H9 (cell line): ENCODE results near the gene ROR1. TPM values are rescaled to one million over a fixed set of nuclear protein-coding genes. Genes with fewer than 3 reads are reported as not detected.

Experiments used
- DNase-seq: peaks from one replicate; pipeline ENCODE4 v3.0.0-alpha.2; 2017
- H2AFZ ChIP-seq: one replicate; pipeline ENCODE4 v1.6.1; 2013; ENCODE audit warnings: mild to moderate bottlenecking, low read length, control low read depth, moderate library complexity
- H2AK5ac ChIP-seq: 2 replicates; pipeline ENCODE4 v1.6.1; 2013; ENCODE audit warnings: low read length, control low read depth, mixed read lengths; ENCODE audit not compliant: insufficient read length
- H2BK120ac ChIP-seq: one replicate; pipeline ENCODE4 v1.6.1; 2013; ENCODE audit warnings: low read depth, mild to moderate bottlenecking, low read length, control low read depth, inconsistent platforms; ENCODE audit not compliant: poor library complexity, severe bottlenecking
- H2BK12ac ChIP-seq: 2 replicates; pipeline ENCODE4 v1.6.1; 2013; ENCODE audit warnings: low read length, control low read depth, mixed read lengths, low read depth; ENCODE audit not compliant: insufficient read length
- H2BK15ac ChIP-seq: 2 replicates; pipeline ENCODE4 v1.6.1; 2013; ENCODE audit warnings: low read depth, low read length, control low read depth
- H2BK20ac ChIP-seq: one replicate; pipeline ENCODE4 v1.6.1; 2013; ENCODE audit warnings: low read depth, mild to moderate bottlenecking, low read length, control low read depth, inconsistent platforms; ENCODE audit not compliant: poor library complexity, severe bottlenecking
- H2BK5ac ChIP-seq: 2 replicates; pipeline ENCODE4 v1.6.1; 2013; ENCODE audit warnings: low read length, control low read depth, mixed read lengths; ENCODE audit not compliant: insufficient read length
- H3K14ac ChIP-seq: 2 replicates; pipeline ENCODE4 v1.6.1; 2013; ENCODE audit warnings: low read length, control low read depth; ENCODE audit not compliant: insufficient read depth
- H3K18ac ChIP-seq: 2 replicates; pipeline ENCODE4 v1.6.1; 2013; ENCODE audit warnings: low read depth, mild to moderate bottlenecking, mixed read lengths, low read length, control low read depth; ENCODE audit not compliant: insufficient read length
- H3K23ac ChIP-seq: 2 replicates; pipeline ENCODE4 v1.6.1; 2013; ENCODE audit warnings: low read length, control low read depth, mixed read lengths, low read depth; ENCODE audit not compliant: insufficient read length
- H3K23me2 ChIP-seq: 2 replicates; pipeline ENCODE4 v1.6.1; 2013; ENCODE audit warnings: low read depth, mild to moderate bottlenecking, mixed read lengths, low read length, control low read depth; ENCODE audit not compliant: insufficient read length, poor library complexity, severe bottlenecking
- H3K27ac ChIP-seq: 2 replicates; pipeline ENCODE4 v1.5.1; 2013; ENCODE audit warnings: low read length, control low read depth, mixed read lengths, low read depth; ENCODE audit not compliant: insufficient read length
- H3K27me3 ChIP-seq: 2 replicates; pipeline ENCODE4 v1.6.1; 2013; ENCODE audit warnings: low read length, control low read depth, inconsistent platforms; ENCODE audit not compliant: insufficient read depth
- H3K4ac ChIP-seq: 2 replicates; pipeline ENCODE4 v1.6.1; 2013; ENCODE audit warnings: low read depth, mild to moderate bottlenecking, control low read depth, inconsistent platforms, low read length, moderate library complexity
- H3K4me1 ChIP-seq: 2 replicates; pipeline ENCODE4 v1.6.1; 2013; ENCODE audit warnings: low read length, control low read depth, inconsistent platforms; ENCODE audit not compliant: insufficient read depth
- H3K4me2 ChIP-seq: 2 replicates; pipeline ENCODE4 v1.6.1; 2013; ENCODE audit warnings: low read length, control low read depth, mixed read lengths; ENCODE audit not compliant: insufficient read length, insufficient read depth
- H3K56ac ChIP-seq: 2 replicates; pipeline ENCODE4 v1.6.1; 2013; ENCODE audit warnings: low read depth, mild to moderate bottlenecking, mixed read lengths, low read length, control low read depth; ENCODE audit not compliant: insufficient read length
- H3K79me1 ChIP-seq: 2 replicates; pipeline ENCODE4 v1.6.1; 2013; ENCODE audit warnings: low read depth, mild to moderate bottlenecking, moderate library complexity, low read length, control low read depth, inconsistent platforms; ENCODE audit not compliant: insufficient read depth, poor library complexity, severe bottlenecking
- H3K79me2 ChIP-seq: 2 replicates; pipeline ENCODE4 v1.6.1; 2013; ENCODE audit warnings: low read length, control low read depth, inconsistent platforms; ENCODE audit not compliant: insufficient read depth
- H3K9ac ChIP-seq: 2 replicates; pipeline ENCODE4 v1.6.1; 2013; ENCODE audit warnings: low read length, control low read depth, mixed read lengths; ENCODE audit not compliant: insufficient read length; ENCODE audit errors: extremely low read depth
- H3K9me3 ChIP-seq: one replicate; pipeline ENCODE4 v1.6.1; 2013; ENCODE audit warnings: low read depth, low read length, inconsistent platforms; ENCODE audit not compliant: control insufficient read depth
- H3T11ph ChIP-seq: one replicate; pipeline ENCODE4 v1.6.1; 2013; ENCODE audit warnings: mild to moderate bottlenecking, low read length, control low read depth, inconsistent platforms
- H4K20me1 ChIP-seq: one replicate; pipeline ENCODE4 v1.6.1; 2013; ENCODE audit not compliant: control insufficient read depth, insufficient read length, insufficient read depth
- H4K5ac ChIP-seq: 2 replicates; pipeline ENCODE4 v1.6.1; 2013; ENCODE audit warnings: low read depth, mild to moderate bottlenecking, mixed read lengths, low read length, control low read depth; ENCODE audit not compliant: insufficient read length
- H4K8ac ChIP-seq: replicated peaks from 2 replicates; pipeline ENCODE4 v1.6.1; 2013; ENCODE audit warnings: low read length, control low read depth, mixed read lengths, low read depth; ENCODE audit not compliant: insufficient read length
- H4K91ac ChIP-seq: 2 replicates; pipeline ENCODE4 v1.6.1; 2013; ENCODE audit warnings: low read depth, mild to moderate bottlenecking, moderate library complexity, mixed read lengths, low read length, control low read depth; ENCODE audit not compliant: insufficient read length
- H3K27ac Mint-ChIP-seq, 3 experiments: 2 replicates in 2 of 3; 3 replicates in 1 of 3; pipeline ENCODE4 v1.8.0; 2020 to 2021; ENCODE audit warnings: mixed read lengths in 3 of 3, mild to moderate bottlenecking in 1 of 3, moderate library complexity in 1 of 3
- H3K27me3 Mint-ChIP-seq: 2 replicates; pipeline ENCODE4 v1.8.0; 2021; ENCODE audit warnings: low read depth, mild to moderate bottlenecking, moderate library complexity, mixed read lengths
- H3K36me3 Mint-ChIP-seq, 3 experiments: 2 replicates in 2 of 3; 3 replicates in 1 of 3; pipeline ENCODE4 v1.8.0; 2020 to 2021; ENCODE audit warnings: low read depth in 3 of 3, mixed read lengths in 3 of 3; ENCODE audit not compliant: insufficient read depth in 1 of 3
- H3K4me1 Mint-ChIP-seq, 2 experiments: 2 replicates each; pipeline ENCODE4 v1.8.0; 2020; ENCODE audit warnings: mixed read lengths in 2 of 2
- H3K4me3 Mint-ChIP-seq, 2 experiments: 2 replicates in 1 of 2; 3 replicates in 1 of 2; pipeline ENCODE4 v1.8.0; 2020 to 2021; ENCODE audit warnings: mild to moderate bottlenecking in 2 of 2, mixed read lengths in 2 of 2, moderate library complexity in 1 of 2
- H3K9me3 Mint-ChIP-seq, 2 experiments: 2 replicates in 1 of 2; 3 replicates in 1 of 2; pipeline ENCODE4 v1.8.0; 2020; ENCODE audit warnings: mild to moderate bottlenecking in 2 of 2, mixed read lengths in 2 of 2, moderate library complexity in 1 of 2
- WGBS: extraction: QIAGEN DNeasy Blood & Tissue Kit; methylation state at CpG from one replicate; pipeline ENCODE4 v1.1.7; 2013; ENCODE audit warnings: missing lambda C conversion rate, low lambda C conversion rate, mixed read lengths; ENCODE audit not compliant: insufficient read length; ENCODE audit errors: extremely low coverage; 5-methylcytosine and 5-hydroxymethylcytosine counted together
- total RNA-seq: library from RNA; stranded (reverse); gene quantifications from 2 replicates; pipeline ENCODE4 v1.2.1, GENCODE V29; 2021
- TF ChIP-seq, protein P1 (sequence below): fragments of 200-600 bp; sonication (generic); conservative IDR thresholded peaks from 3 replicates; pipeline ENCODE4 v1.8.0; 2021; ENCODE audit warnings: antibody characterized with exemption, mild to moderate bottlenecking

Gene ROR1
- total RNA-seq, 1 experiment from 2014 or later: 75.9 TPM

DNA sequence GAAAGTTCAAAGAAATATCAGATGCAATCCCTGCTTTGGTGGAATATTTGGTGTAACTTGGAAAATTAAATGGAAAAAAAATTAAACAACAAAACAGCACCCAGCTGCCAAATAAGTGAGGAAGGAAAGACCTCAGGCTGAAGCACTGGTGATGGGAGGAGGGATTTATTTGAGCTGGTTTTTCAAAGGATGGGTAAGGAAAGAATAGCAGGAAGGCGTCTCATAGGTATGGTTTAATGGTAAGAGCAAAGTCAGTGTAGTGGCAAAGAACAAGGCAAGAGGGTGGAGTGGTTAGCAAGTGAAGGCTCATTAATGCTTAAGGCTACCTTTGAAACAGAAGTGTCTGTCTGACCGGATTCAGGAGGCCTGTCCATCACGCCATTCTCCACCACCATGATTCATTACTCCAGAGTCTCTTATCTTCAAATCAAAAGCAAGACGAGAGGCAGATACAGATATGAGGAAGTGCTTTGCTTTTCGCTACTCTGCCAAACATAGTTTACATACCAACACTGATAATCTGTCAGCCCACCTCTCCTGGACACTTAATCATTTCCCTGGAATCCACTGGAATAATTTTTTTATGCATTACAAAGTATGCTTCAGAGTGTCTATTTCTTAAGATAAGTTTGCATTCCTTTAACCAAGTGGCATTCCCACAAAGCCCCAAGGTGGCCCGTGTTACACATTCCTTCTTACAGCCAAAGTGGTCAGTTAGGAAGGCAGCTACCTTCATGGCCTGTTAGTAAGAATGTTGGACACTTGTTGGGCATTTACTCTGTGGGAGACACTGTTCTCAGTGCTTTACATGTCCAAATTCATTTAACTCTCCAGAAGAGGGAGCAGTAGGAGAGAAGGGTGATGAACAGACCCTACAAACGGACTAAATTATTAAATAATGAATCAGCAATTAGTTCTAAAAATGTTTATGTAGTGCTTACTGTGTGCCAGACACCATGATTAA is 146.6 kb downstream of the ROR1 start:
- Mint-ChIP-seq H3K4me3 (peak overlapping the region in 1 of 2 experiments; percentile 0; a peak in 1 of 5 replicates), H3K4me1 (peaks cover 58 to 73% of the 10 kb centered on the region in 2 experiments), H3K27me3 (no peaks in the 10 kb centered on the region), H3K9me3 (peaks cover 2% of the 10 kb centered on the region in 2 experiments; a peak in 2 of 5 replicates), H3K27ac (peak overlapping the region in 2 of 3 experiments; percentile 15 to 80; a peak in 3 of 7 replicates), H3K36me3 (peaks cover 0 to 7% (median 3%) of the 10 kb centered on the region in 3 experiments; a peak in 6 of 7 replicates)
- Histone ChIP-seq H3K9me3 (no peaks in the 10 kb centered on the region), H3K23ac (no peak overlapping the region), H3K14ac (no peak overlapping the region), H2AK5ac (no peak overlapping the region), H3K4ac (no peak overlapping the region), H3K9ac (no peak overlapping the region), H3K18ac (no peak overlapping the region), H2BK5ac (no peak overlapping the region), H3K27me3 (no peaks in the 10 kb centered on the region), H2BK15ac (no peak overlapping the region), H3K4me2 (no peak overlapping the region), H2BK20ac (no peak overlapping the region), H2AFZ (no peak overlapping the region), H3K79me2 (peaks cover 19% of the 10 kb centered on the region; the same call in 1 of the 2 replicates), H2BK12ac (no peak overlapping the region), H3K27ac (no peak overlapping the region), H3K56ac (no peak overlapping the region), H3K79me1 (peaks cover 3% of the 10 kb centered on the region), H4K91ac (no peak overlapping the region), H4K5ac (no peak overlapping the region), H3T11ph (no peak overlapping the region), H3K4me1 (peaks cover 10% of the 10 kb centered on the region; the same call in 1 of the 2 replicates), H3K23me2 (no peaks in the 10 kb centered on the region), H4K8ac (no peak overlapping the region), H4K20me1 (no peaks in the 10 kb centered on the region), H2BK120ac (no peak overlapping the region)
- no CpG with 5 or more reads among the region's 7 CpGs for WGBS
- TF ChIP-seq, protein P1, sequence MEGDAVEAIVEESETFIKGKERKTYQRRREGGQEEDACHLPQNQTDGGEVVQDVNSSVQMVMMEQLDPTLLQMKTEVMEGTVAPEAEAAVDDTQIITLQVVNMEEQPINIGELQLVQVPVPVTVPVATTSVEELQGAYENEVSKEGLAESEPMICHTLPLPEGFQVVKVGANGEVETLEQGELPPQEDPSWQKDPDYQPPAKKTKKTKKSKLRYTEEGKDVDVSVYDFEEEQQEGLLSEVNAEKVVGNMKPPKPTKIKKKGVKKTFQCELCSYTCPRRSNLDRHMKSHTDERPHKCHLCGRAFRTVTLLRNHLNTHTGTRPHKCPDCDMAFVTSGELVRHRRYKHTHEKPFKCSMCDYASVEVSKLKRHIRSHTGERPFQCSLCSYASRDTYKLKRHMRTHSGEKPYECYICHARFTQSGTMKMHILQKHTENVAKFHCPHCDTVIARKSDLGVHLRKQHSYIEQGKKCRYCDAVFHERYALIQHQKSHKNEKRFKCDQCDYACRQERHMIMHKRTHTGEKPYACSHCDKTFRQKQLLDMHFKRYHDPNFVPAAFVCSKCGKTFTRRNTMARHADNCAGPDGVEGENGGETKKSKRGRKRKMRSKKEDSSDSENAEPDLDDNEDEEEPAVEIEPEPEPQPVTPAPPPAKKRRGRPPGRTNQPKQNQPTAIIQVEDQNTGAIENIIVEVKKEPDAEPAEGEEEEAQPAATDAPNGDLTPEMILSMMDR: peak; percentile 39; the same call in 2 of the 3 replicates
- no peak for DNase-seq
